ENCODE measurements around the gene GLCCI1.

Gene GLCCI1

DNA sequence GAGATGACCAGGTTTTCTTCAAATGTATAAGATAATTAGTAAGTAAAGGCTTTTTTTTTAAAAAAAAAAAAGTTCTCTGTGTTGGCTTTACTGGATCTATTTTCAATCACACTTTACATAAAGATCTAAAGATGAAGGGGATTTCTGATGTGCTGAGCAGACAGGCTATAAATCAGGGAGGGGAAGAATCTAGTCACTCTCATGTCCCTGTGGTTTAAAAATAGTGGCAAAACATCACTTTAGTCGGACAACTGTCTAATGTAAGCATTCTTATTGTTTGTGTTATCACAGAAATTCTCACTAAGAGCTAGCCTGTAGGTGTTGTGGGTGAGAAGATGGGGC lies 160.7 kb downstream of the GLCCI1 start:
- Histone ChIP-seq H3K4me1 (ENCODE audit: control insufficient read depth in 1 of 2, insufficient read depth in 1 of 2, low read depth in 1 of 2, low read length in 1 of 2) (peaks cover 42 to 46% of the 10 kb centered on the region in 2 experiments), H3K4me3 (ENCODE audit: low read depth in 1 of 2, low read length in 1 of 2) (no peak overlapping the region), H3K9me3 (no peaks in the 10 kb centered on the region), H3K27me3 (no peaks in the 10 kb centered on the region), H3K27ac (no peak overlapping the region), H3K36me3 (no peaks in the 10 kb centered on the region)
- TF ChIP-seq, protein P1, sequence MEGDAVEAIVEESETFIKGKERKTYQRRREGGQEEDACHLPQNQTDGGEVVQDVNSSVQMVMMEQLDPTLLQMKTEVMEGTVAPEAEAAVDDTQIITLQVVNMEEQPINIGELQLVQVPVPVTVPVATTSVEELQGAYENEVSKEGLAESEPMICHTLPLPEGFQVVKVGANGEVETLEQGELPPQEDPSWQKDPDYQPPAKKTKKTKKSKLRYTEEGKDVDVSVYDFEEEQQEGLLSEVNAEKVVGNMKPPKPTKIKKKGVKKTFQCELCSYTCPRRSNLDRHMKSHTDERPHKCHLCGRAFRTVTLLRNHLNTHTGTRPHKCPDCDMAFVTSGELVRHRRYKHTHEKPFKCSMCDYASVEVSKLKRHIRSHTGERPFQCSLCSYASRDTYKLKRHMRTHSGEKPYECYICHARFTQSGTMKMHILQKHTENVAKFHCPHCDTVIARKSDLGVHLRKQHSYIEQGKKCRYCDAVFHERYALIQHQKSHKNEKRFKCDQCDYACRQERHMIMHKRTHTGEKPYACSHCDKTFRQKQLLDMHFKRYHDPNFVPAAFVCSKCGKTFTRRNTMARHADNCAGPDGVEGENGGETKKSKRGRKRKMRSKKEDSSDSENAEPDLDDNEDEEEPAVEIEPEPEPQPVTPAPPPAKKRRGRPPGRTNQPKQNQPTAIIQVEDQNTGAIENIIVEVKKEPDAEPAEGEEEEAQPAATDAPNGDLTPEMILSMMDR (IDR thresholded peaks at IDR 0.05): no peak

DNA sequence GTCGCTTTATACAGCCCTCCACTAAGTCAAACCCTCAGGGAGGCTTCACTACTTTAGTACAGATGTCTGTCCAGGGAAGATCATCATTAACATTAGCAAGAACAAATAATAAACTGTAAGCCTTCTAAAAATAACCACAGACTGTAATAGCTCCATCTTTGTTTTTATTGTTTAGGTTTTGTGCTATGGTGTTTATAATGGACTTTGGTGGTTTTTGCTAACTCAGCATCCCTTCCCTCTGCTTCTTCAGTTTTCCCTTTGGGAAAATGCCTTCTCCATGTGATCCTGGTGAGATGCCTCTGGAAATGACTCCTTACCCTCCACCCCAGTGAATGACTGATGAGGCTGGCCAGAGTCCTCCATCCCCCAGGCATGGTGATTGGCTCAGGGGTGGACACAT lies 162.1 kb downstream of the GLCCI1 start:
- TF ChIP-seq, protein P1 (IDR thresholded peaks at IDR 0.05): no peak
- Histone ChIP-seq H3K27ac (no peak overlapping the region), H3K27me3 (no peaks in the 10 kb centered on the region), H3K4me1 (ENCODE audit: control insufficient read depth in 1 of 2, insufficient read depth in 1 of 2, low read depth in 1 of 2, low read length in 1 of 2) (peaks cover 32 to 34% of the 10 kb centered on the region in 2 experiments), H3K4me3 (ENCODE audit: low read depth in 1 of 2, low read length in 1 of 2) (no peak overlapping the region), H3K36me3 (no peaks in the 10 kb centered on the region), H3K9me3 (no peaks in the 10 kb centered on the region)

DNA sequence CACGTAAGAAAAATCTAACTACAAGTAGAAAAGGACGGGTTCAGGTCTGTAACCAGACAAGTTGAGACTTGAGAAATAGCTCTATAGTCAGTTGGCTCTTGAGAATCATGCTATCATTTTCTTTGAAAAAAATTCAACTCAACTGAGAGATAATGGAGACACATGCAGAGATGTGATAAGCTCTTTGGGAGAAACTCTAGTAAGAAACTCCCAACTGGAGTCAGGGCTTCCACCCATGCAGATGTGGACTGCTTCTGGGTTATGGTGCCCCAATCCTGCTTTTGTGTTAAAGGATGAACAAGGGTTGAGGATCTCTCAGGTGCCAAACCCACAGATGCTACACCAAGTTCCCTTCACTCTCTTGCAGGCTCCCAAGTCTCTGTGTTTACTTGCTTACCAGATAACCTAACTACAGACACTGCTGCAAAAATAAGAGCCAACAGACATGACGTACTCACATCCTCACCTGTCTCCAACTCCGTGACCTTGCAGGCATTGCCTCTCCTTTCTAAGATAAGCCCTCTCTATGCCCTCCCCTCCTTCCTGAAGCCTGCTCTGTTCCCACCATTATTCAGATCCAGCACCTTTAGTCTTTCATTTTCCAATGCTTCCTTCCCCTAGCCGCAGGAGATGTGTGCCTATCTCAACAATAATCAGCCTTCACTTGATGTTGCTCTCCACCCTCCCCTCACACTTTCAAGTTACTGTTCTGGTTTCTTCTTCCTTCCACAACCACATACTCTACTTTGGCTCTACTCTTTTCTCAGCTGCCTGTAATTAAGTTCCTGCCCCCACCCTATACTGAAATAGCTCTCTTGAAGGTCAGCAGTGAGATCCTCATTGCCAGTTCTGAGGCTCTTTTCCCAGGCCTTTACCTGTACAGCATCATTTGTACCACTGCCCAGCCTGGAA lies 163.4 kb downstream of the GLCCI1 start:
- no peaks in the 10 kb centered on the region for H3K9me3 ChIP-seq
- H3K27me3 ChIP-seq: no peaks in the 10 kb centered on the region
- H3K27ac ChIP-seq: no peak overlapping the region
- peaks cover 5% of the 10 kb centered on the region for H3K36me3 ChIP-seq
- TF ChIP-seq, protein P1 (IDR thresholded peaks at IDR 0.05): no peak
- H3K4me3 ChIP-seq (ENCODE audit: low read depth in 1 of 2, low read length in 1 of 2): no peak overlapping the region
- H3K4me1 ChIP-seq (ENCODE audit: control insufficient read depth in 1 of 2, insufficient read depth in 1 of 2, low read depth in 1 of 2, low read length in 1 of 2): peaks cover 20 to 21% of the 10 kb centered on the region in 2 experiments

DNA sequence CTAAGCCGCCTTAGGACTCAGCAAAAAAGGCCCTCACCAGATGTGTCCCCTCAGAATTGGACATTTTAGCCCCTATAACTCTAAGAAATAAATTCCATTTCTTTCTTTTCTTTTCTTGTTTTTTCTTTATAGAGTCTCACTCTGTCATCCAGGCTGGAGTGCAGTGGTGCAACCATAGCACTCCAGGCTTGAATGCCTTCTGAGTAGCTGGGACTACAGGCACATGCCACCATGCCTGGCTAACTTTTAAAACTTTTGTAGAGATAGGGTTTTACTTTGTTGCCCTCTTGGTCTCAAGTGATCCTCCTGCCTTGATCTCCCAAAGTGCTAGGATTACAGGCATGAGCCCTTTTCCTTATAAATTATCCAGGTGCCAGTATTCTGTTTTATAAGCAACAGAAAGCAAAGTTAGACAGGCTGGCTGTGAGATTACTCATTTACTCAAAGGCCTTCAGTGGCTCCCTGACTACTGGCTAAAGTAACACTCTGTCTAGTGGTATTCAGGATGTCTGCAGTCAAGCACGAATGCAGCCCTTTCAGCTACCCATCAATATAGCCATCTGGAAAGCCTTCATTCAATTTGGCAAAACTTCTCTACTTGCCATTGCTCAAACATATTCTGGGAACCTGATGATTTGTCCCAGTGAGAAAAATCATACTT lies 164.7 kb downstream of the GLCCI1 start:
- H3K4me3 ChIP-seq (ENCODE audit: low read depth in 1 of 2, low read length in 1 of 2): no peak overlapping the region
- H3K27me3 ChIP-seq: no peaks in the 10 kb centered on the region
- no peak overlapping the region for H3K27ac ChIP-seq
- H3K36me3 ChIP-seq: peaks cover 15% of the 10 kb centered on the region
- H3K4me1 ChIP-seq (ENCODE audit: control insufficient read depth in 1 of 2, insufficient read depth in 1 of 2, low read depth in 1 of 2, low read length in 1 of 2): peaks cover 7% of the 10 kb centered on the region in 2 experiments
- TF ChIP-seq, protein P1 (IDR thresholded peaks at IDR 0.05): no peak
- no peaks in the 10 kb centered on the region for H3K9me3 ChIP-seq

DNA sequence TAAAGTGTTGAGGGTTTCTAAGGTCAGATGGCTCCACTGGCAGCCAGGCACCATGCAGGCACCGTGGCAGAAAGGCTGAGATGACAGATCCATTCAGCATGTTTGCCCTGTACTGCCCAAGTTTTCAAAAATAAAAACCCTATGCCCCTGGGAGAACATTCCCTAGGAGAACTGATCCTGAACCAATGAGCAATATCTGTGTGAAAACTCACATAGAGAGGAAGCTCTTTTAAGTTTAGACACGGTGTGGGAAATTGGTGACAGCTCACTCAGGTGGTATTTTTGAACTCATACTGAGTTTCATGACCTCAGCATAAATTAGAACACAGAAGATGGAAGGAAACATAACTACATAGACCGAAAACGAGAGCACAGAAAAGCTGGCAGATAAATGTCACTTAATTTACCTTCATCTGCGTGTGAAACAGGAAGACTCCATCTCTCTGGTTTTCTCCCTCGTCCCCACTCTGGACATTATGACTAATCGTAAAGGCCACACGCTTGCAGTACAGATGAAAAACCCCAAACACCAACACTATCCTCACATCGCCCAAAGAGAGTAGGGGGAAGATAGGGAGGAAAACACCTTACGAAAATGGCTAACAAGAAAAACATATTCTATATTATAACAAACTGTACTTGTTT lies 165.6 kb downstream of the GLCCI1 start:
- H3K9me3 ChIP-seq: no peaks in the 10 kb centered on the region
- H3K27me3 ChIP-seq: no peaks in the 10 kb centered on the region
- H3K36me3 ChIP-seq: peaks cover 15% of the 10 kb centered on the region
- TF ChIP-seq, protein P1 (IDR thresholded peaks at IDR 0.05): no peak
- no peak overlapping the region for H3K4me3 ChIP-seq (ENCODE audit: low read depth in 1 of 2, low read length in 1 of 2)
- H3K27ac ChIP-seq: no peak overlapping the region
- H3K4me1 ChIP-seq (ENCODE audit: control insufficient read depth in 1 of 2, insufficient read depth in 1 of 2, low read depth in 1 of 2, low read length in 1 of 2): no peaks in the 10 kb centered on the region
